ENCODE results near the gene DEAF1.

DEAF1 gene

GRCh38 chr11:724049-724777 is 29.2 kb upstream of the DEAF1 start:
- H3K4me3 ChIP-seq (ENCODE audit: low read depth, low read length): no peak overlapping the region; the same call in 1 of the 2 replicates
- no peak for DNase-seq (ENCODE audit: low read depth)
- TF ChIP-seq, protein P1, sequence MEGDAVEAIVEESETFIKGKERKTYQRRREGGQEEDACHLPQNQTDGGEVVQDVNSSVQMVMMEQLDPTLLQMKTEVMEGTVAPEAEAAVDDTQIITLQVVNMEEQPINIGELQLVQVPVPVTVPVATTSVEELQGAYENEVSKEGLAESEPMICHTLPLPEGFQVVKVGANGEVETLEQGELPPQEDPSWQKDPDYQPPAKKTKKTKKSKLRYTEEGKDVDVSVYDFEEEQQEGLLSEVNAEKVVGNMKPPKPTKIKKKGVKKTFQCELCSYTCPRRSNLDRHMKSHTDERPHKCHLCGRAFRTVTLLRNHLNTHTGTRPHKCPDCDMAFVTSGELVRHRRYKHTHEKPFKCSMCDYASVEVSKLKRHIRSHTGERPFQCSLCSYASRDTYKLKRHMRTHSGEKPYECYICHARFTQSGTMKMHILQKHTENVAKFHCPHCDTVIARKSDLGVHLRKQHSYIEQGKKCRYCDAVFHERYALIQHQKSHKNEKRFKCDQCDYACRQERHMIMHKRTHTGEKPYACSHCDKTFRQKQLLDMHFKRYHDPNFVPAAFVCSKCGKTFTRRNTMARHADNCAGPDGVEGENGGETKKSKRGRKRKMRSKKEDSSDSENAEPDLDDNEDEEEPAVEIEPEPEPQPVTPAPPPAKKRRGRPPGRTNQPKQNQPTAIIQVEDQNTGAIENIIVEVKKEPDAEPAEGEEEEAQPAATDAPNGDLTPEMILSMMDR (IDR thresholded peaks at IDR 0.05; ENCODE audit: low read depth, low read length, missing control alignments): no peak

- TF ChIP-seq, protein P1 (IDR thresholded peaks at IDR 0.05; ENCODE audit: low read depth, low read length, missing control alignments): peak; percentile 53
- H3K4me3 ChIP-seq (ENCODE audit: low read depth, low read length): no peak overlapping the region
- no peak for DNase-seq (ENCODE audit: low read depth)
Observed at GRCh38 chr11:723120-723883, 28.3 kb upstream of the DEAF1 start.

DNA sequence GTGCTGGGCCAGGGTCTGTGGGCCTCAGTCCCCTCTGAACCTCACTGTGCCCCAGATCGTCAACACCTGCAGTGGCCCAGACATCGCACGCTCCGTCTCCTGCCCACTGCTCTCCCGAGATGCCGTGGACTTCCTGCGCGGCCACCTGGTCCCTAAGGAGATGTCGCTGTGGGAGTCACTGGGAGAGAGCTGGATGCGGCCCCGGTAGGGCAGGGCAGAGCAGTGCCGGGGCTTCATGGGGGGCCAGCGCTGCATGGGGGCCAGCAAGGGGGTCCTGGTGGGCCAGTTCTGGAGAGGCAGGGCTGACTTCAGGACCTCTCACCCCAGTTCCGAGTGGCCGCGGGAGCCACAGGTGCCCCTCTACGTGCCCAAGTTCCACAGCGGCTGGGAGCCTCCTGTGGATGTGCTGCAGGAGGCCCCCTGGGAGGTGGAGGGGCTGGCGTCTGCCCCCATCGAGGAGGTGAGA is 27.4 kb upstream of the DEAF1 start:
- DNase-seq (ENCODE audit: low read depth): no peak
- no peak overlapping the region for H3K4me3 ChIP-seq (ENCODE audit: low read depth, low read length)
- TF ChIP-seq, protein P1 (IDR thresholded peaks at IDR 0.05; ENCODE audit: low read depth, low read length, missing control alignments): no peak

- no peak overlapping the region for H3K4me3 ChIP-seq (ENCODE audit: low read depth, low read length)
- no peak for DNase-seq (ENCODE audit: low read depth)
- TF ChIP-seq, protein P1 (IDR thresholded peaks at IDR 0.05; ENCODE audit: low read depth, low read length, missing control alignments): no peak
Observed at GRCh38 chr11:721741-722345, 26.8 kb upstream of the DEAF1 start.

- H3K4me3 ChIP-seq (ENCODE audit: low read depth, low read length): no peak overlapping the region; the same call in 1 of the 2 replicates
Observed at GRCh38 chr11:721247-721740, 26.3 kb upstream of the DEAF1 start.

DNA sequence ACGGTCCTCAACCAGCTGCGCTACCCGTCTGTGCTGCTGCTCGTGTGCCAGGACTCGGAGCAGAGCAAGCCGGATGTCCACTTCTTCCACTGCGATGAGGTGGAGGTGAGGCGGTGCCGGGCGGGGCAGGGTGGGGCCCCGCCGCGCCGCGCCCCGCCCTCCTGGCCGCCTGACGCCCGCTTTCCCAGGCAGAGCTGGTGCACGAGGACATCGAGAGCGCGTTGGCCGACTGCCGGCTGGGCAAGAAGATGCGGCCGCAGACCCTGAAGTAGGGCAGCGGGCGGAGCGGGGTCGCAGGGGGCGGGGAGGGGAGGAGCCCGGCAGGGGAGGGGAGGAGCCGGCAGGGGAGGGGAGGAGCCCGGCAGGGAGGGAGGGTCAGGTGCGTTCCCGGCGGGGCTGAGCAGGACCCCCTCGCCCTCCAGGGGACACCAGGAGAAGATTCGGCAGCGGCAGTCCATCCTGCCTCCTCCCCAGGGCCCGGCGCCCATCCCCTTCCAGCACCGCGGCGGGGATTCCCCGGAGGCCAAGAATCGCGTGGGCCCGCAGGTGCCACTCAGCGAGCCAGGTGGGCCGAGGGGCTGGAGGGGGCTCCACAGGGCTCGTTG is 25.7 kb upstream of the DEAF1 start:
- TF ChIP-seq, protein P1 (IDR thresholded peaks at IDR 0.05; ENCODE audit: low read depth, low read length, missing control alignments): no peak
- DNase-seq (ENCODE audit: low read depth): no peak
- H3K4me3 ChIP-seq (ENCODE audit: low read depth, low read length): no peak overlapping the region; the same call in 1 of the 2 replicates

More at GRCh38 chr11:721247-721740, 26.3 kb upstream of the DEAF1 start:
- TF ChIP-seq, protein P1 (IDR thresholded peaks at IDR 0.05; ENCODE audit: low read depth, low read length, missing control alignments): no peak
- DNase-seq (ENCODE audit: low read depth): no peak

Measured in GM12864 (cell line).